ENCODE data around the gene SPINK5.
A peak's percentile ranks its signal among the peaks of the same experiment; 100 is the strongest.

SPINK5 gene

GRCh38 chr5:148091991-148092964, 28.5 kb downstream of the SPINK5 start:
- DNase-seq = no peak

GRCh38 chr5:148094336-148094735, 30.6 kb downstream of the SPINK5 start:
- DNase-seq = no peak

GRCh38 chr5:148104226-148104625, 40.4 kb downstream of the SPINK5 start:
- no peak for DNase-seq

- DNase-seq = peak; percentile 54
Measured at GRCh38 chr5:148107608-148108007, 43.8 kb downstream of the SPINK5 start.

- no peak for DNase-seq
Measured at GRCh38 chr5:148113243-148113642, 49.5 kb downstream of the SPINK5 start.

DNA sequence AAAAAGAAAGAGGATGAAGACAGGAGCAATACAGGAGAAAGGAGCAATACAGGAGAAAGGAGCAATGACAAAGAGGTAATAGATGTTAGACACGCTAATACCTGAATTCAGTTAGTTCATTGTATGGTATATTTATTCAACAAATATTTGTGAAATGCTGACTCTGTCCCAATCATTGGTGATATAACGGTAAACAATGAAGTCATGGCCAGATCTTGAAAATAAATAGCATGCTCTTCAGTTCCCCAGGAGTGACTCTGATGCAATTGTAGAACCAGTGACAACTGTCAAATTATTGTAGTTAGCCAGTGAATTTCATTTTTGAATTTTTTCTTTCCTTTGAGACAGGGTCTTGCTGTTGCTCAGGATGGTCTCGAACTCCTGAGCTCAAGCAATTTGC, 56.5 kb downstream of the SPINK5 start:
- DNase-seq = no peak

DNA sequence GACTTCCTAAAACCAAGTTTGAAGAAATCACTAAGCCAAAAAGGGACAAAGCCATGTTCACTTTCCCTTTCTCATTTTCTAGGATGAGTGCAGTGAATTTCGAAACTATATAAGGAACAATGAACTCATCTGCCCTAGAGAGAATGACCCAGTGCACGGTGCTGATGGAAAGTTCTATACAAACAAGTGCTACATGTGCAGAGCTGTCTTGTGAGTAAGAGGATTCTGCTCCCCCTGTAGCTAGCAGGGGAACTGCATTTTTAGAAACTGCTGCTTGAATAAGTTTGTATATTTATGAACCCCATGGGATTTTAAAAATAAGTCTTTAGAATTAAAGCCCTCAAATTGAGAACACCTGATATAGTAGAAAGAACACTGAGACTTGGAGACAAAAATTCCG, 61.9 kb downstream of the SPINK5 start:
- peak; percentile 13 for DNase-seq

DNA sequence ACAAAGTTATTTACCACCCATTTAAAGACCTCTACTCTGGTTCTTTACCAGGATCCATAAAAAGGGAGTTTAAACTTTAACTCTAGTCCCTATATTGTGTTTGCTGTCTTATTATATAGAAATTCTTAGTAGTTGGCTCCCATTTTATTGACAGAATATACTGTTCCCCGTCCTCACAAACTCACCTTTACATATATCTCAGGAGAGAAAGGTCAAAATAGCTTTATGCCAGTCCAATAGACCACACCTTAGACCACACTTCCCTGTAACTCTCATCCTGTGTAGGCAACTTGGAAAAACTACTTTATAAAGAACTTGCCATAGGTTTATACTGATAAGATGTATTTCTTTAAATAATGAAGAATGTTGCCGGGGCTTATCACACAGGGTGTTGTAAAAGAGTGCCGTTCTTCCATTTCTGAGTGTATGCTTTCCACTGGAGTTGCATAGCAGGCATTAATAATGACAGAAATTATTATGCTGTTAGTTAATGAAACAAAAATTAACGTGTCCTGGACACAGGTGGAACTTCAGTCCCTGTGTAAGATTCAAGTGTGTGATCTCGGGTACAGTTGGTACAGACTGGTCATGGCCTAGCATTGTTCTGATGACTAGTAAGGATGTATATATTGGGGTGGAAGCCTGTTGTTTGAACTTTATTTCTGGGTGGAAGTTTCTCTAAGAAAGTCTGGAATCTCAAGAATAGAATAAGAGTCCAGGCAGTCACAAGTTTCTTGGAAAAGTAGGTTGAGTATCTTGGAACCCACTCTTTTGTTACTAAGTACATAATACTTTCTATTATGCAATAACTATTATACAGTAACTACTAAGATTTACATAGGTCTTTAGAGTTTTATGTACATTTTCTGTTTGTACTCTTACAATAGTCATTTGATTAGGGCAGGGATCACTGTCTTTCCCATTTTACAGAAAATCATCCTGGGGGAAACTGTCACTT, 71.6 kb downstream of the SPINK5 start:
- no peak for DNase-seq

GRCh38 chr5:148140846-148141245, 77.1 kb downstream of the SPINK5 start:
- no peak for DNase-seq

- no peak for DNase-seq
Measured at GRCh38 chr5:148141645-148142044, 77.9 kb downstream of the SPINK5 start.

DNA sequence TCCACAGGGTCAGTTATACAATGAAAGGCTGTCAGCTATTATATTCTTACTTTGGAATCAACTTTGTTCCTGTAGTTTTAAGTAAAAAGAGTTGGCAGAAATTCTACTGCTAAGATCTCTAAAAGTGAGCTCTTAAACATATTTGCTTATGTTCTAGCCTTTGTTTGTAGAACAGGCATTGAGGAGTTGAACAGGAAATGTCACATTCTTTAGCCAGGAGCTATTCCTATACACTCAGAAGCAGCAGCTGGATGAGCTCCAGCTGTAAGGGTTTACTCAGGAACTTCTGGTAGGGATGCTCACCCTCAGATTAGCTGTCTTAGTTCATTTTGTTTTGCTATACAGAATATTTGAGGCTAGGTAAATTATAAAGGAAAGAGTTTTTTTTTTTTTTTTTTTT, 82.1 kb downstream of the SPINK5 start:
- DNase-seq = no peak

DNA sequence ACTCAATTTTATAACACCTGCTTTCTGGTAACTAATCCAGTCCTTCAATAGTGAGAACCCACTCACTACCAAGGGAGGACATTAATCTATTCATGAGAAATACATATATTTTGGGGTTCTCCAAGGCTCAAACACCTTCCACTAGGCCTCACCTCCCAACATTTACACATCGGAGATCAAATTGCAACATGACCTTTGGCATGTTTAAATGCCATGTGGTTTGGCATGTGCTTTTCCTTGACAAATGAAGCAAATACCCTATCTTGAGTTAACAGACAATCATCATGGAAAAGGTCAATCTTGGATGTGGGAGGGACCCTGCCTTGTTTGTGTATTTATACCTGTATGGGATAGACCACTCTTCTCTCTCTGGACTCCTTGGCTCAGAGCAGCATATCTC, 82.7 kb downstream of the SPINK5 start:
- DNase-seq = no peak

DNA sequence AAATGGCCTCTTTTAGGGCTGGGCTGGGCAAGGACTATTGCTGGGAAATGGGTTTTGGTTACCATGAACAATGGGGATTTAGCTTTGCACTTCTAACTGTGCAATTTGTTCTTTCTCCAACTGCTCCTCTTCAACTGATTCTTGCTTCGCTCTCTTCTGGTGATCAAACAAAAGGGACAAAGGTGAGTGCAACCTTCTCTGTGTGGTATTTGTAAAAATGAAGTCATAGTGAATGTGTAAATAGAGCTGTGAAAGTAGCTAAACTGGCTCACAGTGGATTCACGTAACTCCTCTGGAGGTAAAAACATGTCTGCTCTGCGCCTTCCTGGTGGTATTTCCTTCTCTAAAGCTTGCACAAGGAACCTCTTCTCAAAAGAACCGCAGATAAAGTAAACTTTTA, 83.6 kb downstream of the SPINK5 start:
- DNase-seq = no peak

GRCh38 chr5:148151872-148152271, 88.1 kb downstream of the SPINK5 start:
- no peak for DNase-seq

GRCh38 chr5:148152781-148153180, 89.0 kb downstream of the SPINK5 start:
- no peak for DNase-seq

DNA sequence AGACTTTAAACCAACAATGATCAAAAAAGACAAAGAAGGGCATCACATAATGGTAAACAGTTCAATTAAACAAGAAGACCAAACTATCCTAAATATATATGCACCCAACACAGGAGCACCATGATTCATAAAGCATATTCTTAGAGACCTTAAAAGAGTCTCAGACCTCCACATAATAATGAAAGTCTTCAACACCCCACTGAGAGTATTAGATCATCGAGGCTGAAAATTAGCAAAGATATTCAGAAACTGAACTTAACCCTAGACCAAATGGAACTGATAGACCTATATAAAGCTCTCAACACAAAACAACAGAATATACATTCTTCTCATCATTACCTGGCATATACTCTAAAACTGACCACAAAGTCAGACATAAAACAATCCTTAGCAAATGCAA, 92.8 kb downstream of the SPINK5 start:
- DNase-seq = no peak

DNA sequence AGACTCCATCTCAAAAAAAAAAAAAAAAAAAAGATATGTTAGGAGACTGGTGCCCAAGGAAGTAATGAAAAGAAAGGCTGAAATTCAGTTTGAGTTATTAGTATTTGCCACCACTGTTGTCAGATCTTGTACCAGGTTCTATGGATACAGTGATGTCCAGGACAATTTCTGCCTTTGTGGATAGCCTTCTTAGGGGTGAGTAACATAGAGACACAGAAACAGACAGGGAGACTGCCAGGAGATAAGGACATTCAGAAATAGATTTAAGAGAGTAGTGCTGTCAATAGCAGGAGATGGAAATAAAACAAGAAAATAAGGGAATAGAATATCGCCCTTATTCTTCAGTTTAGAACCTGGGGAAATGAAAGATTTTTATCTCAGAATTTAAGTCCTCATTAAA, 98.3 kb downstream of the SPINK5 start:
- DNase-seq = no peak

DNA sequence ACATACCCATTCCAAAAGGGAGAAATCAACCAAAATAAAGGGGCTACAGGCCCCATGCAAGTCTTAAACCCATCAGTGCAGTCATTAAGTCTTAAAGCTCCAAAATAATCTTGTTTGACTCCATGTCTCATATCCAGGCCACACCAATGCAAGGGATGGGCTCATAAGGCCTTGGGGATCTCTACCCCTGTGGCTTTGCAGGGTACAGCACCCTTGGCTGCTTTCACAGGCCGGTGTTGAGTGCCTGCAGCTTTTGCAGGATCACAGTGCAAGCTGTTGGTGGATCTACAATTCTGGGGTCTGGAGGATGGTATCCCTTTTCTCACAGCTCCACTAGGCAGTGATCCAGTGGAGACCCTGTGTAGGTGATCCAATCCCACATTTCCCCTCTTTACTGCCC, 99.6 kb downstream of the SPINK5 start:
- DNase-seq = peak; percentile 55

DNA sequence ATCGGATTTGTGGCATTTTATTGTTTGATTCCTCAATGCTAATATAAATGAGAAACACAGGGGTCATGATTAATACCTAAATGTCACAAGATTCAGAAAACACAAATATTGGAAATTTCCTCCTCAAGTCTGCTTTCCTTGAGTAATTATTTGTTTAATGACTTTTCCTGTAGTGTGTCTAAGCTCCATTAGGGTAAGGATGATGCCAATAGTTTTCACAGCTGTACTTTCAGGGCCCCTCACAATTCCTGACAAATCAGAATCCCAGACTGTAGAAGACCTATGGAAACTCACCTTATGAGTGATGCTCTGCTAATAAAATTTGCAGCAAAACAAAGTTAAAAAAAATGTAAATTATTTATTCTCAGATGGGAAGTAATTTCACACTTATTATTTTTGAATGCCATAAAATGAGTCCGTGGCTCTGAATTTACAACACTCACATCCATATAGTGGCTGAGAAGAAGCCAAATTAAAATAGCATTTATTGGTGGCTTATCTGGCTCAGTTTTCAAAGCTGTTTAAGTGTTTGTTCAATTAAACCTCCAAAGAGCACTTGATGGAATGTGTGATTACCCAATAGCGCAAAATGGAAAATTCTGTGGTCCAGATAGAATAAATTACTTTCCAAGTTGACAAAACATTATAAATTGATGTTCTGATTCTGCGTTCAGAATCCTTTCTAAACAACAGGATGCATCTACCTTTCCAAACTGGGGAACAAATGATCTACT, 102.9 kb downstream of the SPINK5 start:
- DNase-seq = no peak

DNA sequence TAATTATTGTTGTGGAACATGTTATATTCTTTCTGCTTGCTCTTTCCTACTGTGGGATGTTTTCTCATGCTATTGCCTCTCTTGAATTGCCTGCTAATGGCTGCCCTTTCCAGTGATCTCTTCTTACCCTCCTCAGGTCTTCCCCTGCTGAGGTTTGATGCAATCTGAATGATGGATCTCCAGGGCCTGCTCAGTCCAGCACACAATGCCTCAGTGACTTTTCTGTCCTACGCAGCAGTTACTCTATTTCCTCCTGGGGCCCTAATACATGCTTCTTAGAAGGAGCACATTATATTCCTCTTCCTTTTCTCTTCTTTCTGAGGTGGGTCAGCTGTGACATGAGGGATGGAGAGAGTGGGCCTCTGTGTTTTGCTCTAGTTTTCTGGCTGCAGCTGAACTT, 104.5 kb downstream of the SPINK5 start, which contains the start of gene SPINK14:
Gene SPINK14 (plus strand): TSS at position 301 of the 400 bp plus-strand sequence. CDS start 1,187 bp downstream, outside the sequence.
- no peak for DNase-seq

GRCh38 chr5:148172377-148172776, 108.6 kb downstream of the SPINK5 start:
- no peak for DNase-seq

DNA sequence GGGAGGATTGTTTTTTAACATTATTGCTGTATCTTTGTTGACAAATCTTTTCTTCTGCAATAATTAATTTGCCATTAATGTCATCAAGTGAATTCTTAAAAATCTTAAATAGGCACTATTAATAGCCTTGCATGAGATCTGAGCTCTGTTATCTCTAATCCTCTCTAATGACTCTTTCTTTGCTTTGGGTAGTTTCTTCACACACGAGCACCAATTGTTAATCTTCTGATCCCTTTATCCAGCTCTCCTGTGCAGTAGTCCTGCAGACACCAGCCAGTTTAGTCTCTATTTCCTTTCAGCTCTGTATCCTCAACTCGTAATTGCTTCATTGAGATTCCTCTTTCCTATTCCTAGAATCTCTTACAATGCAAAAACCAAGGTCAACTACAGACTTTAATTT, 112.7 kb downstream of the SPINK5 start:
- peak; percentile 78 for DNase-seq

DNA sequence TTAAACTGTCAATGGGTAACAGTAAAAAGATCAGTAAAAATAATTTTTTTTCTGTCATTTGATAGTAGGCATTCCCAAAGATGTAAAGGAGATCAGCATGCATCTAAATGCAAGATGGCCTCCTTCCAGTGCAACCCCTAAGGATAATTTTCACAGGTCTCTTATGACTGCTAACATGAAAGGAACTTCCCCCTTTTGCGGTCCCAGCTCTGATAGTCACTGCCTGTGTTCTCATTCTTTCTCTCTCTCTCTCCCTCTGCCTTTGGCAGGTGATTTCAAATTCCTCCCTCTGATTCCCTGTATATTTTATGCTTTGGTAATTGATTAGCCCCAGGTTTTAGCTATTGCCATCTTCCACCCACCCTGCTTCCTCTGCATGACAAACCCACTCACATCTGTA, 113.4 kb downstream of the SPINK5 start:
- DNase-seq = no peak

All from NCI-H82 (cell line).